GM19099 (cell line): ENCODE results near the gene FES.

Source experiments
- POLR2A ChIP-seq: IDR thresholded peaks from 3 replicates; pipeline ENCODE4 v1.6.1; 2011; ENCODE audit warnings: low read depth; ENCODE audit not compliant: insufficient read length; ENCODE audit errors: extremely low read depth

FES gene

DNA sequence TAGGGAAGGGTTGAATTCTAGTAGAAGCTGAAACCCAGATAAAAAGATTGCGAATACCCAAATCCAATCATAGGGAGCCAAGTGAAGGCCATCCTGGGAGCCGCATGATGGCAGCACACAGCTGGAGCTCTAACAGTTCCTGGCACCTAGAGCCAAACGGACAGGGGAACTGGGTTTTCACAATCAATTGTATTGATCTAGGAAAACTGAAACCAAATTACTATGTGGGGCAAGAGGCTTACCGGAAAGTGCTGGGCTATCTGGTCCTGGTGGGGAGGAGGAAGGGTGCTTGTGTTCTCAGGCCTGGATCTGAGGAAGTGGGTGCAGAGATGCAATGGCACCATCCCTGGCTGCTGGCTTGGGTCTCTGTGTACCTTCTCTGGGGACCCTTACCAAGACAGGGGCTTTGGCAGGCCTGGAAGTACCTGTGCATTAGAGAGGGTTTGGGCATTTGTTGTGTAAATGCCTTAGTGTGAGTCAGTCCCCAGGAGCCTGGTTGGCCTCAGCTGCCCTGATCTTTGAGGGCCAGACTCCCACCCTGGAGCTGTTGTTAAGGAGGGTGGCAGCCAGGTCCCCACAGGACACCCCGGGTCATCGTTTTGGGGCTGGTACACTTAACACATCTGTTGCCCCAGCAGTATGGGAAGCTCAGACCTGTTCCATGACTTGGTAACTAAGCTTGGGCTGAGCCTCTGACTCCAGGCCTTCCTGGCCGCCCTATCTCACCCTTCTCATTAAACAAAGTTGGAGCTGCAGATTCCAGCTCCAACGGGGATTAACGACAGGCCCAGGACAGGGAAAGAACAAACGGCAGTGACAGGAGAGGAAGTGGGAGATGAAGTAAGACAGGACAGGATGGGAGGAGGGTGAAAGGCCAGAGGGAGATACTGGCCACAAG lies 24.8 kb upstream of the FES start:
- no peak for TF ChIP-seq POLR2A

DNA sequence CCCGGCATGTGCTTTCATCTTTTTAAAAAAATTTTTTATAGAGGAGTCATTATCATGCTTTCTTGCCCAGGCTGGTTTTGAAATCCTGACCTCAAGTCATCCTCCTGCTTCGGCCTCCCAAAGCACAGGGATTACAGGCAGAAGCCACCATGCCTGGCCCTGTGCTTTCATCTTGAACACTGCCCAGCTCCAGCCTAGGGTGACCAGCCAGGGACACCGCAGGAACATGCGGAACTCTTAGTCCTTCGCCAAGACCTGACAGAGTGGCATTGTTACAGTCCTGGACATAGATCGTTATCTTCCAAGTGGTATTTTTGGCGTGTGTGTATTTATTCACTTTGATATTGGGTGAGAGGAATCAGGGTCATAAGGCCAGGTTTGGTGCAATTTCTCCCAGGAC lies 23.9 kb upstream of the FES start:
- no peak for TF ChIP-seq POLR2A

DNA sequence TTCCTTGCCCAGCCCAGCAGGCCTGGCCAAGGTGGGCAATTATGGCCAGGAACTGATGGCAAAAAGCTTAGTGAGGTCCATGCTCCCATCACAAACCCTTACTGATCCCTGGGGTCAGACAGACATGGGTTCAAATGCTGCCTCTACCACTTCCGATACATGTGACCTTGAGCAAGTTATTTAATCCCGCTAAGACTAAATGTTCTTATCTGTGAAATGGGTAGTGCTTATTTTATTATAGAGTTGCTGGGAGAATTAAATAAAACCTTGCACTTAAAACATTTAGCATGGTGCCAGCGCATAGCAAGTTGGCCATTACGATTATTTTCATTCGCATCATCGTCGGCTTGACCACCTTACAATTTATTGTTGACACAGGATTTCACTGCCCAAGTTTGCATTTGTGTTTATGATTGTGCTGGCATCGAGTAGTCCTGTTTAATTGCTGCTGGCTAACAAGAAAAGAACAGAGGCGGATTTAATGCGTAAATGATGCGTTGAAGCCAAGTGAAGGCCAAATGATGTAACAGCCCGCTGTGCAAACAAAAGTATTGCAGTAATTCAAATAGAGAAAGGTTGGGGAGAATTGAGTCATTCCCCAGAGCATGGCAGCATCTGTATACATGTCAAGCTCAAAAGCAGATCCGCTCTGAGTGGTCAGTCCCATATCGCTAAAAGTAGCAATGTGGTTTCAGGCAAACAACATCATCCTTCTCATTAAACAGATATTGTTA lies 23.2 kb upstream of the FES start:
- TF ChIP-seq POLR2A = no peak

DNA sequence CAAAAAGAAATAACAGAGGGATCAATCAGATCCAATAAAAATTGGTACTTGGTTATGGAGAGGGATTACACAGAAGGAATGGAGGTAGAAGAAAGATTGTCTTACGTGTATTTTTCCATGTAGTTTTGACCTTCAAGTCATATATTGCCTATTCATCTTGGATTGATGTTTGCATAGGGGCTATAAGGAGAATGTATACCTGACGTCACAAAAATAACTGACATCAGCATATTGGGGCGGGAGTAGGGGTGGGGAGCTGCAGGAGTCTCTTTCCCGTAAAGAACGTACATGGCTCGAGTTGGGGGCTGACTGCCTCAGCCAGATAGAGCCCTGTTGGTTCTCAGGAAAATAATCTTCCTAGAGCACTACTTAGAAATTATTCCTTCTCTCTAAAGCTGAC lies 21.8 kb upstream of the FES start:
- TF ChIP-seq POLR2A = no peak

DNA sequence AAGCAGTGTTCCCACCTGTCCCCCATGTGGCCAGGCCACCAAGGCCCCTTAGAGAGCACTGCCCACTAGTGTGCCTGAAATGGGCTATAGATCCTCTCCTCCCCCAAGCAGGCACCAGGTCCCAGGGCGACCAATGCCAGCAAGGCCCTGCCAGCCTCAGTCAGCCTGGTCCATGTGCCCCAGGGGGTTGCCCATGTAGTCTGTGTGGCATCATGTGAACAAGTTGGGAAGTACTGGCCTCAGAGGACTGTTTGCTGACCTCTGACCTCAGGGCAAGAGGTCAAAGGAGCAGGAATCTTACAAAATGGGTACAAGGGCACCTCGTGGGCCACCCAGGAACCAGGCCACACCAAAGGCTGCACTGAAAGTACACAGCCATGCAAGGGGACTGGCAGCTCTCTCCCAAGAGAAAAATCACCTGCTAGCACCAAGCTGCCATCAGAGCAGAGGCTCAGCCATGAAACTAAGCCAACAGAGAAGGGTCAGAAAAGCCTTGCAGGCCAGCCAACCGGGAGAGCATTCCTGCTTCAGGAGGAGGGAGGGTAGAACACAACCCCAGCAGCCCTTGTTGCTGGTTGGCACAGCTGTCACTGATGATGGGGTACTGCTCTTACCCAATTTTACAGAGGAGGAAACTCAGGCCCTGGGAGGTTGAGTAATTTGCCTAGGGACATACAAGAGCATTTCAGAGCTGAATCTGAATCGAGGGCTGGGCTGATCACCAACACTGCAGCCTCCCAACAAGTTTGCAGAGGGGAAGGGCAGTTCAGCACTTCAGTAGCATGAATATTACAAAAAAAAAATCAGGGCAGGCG lies 21.1 kb upstream of the FES start:
- TF ChIP-seq POLR2A = no peak

DNA sequence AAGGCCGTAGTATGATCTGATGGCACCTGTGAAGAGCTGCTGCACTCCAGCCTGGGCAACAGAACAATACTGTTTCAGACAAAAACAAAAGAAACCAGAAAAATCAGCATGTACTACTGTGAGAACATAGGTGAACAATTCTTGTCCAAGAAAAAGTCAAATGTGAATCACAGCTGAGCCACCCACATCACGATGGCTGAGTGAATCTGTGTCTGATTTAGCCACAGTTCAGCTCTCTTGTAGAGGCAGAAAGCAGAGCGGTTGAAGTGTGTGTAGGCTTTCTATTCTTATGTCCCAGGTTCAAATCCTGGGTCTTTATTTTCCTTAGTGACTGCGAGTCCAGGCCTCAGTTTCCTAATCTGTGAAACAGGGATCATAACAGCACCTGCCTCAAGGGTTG lies 20.3 kb upstream of the FES start:
- no peak for TF ChIP-seq POLR2A

DNA sequence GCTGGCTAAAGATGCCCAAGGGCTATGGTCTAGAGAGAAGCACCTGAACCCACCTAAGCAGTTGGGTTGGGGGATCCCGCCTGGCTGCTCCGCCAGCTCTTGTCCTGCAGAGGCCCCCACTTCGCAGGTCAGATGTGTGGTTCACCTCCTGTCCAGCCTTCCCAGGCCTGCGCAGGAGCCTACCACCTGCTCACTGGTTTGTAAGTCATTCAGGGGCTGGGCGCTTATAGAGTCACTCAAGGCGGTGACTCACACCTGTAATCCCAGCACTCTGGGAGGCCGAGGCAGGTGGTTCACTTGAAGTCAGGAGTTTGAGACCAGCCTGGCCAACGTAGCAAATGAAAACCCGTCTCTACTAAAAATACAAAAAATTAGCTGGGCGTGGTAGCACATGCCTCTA lies 19.8 kb upstream of the FES start:
- TF ChIP-seq POLR2A = no peak

GRCh38 chr15:90865702-90866101 lies 18.6 kb upstream of the FES start:
- no peak for TF ChIP-seq POLR2A

- TF ChIP-seq POLR2A = no peak
These were observed 18.1 kb upstream of the FES start for GRCh38 chr15:90866161-90866715.

DNA sequence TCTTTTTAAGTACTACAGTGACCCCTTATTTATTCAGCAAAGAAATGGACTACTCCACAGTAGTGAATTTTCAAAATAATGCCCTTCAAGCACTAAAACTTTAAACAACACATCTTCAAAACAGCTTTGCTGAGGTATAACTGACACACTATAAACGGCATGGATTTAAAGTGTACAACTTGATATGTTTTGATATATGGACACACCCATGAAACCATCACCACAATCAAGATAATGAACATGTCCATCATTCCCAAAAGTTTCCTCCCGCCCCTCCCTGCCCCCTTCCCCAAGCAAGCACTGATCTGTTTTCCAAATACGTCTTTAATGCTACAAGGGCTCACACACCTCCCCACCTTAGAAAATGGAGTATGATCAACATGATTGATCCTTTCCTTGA lies 17.5 kb upstream of the FES start:
- TF ChIP-seq POLR2A = no peak

DNA sequence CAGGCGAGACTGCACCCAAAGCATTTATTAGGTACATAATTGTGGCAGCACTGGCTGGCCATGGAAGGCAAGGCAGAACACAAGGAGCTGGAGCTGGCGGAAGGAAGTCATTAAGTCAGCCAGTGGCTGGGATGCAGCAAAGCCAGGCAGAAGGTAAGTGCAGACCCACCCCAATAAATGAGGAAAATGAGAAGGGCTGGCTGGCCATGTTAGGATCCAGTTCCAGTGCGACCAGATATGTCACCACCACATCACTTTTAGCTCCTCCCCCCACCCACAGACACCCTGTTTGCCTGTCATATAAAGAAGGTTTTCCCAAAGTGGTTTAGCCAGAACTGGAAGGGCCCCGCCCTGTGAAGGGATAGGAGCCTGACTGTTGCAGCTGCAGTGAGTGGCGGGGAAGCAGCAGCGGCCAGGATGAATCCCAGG lies 16.0 kb upstream of the FES start, which contains the start of gene FURIN:
Gene FURIN (plus strand): TSS at position 328 of the 429 bp plus-strand sequence. CDS start 7,153 bp downstream, outside the sequence.
- no peak for TF ChIP-seq POLR2A

DNA sequence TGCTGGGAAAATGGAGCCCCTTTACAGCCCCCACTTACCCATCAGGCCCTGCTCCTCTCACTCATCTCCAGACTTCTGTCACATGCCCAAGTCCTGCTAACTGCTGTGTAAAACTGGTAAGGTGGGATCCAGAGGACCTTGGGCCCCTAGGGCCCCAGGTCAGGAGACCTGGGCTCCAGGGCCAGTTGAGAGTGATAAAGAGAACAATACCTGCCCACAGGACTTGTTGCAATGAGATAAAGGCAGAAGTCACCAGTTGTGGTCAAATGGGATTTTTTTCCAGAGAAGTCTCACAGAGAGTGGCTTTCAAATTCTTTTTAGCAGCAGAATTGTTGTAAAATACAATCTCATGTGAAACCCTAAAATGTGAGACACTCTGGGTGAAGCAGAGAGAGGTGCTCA lies 15.2 kb upstream of the FES start:
- no peak for TF ChIP-seq POLR2A

GRCh38 chr15:90869601-90870353 lies 14.5 kb upstream of the FES start:
- no peak for TF ChIP-seq POLR2A
